AG04450 (cell line): ENCODE results near the gene ITGB4. TPM values are rescaled to one million over a fixed set of nuclear protein-coding genes. Genes with fewer than 3 reads are reported as not detected.

Experiments used
- CTCF ChIA-PET: fragments of 300-600, 350-600 bp; formaldehyde crosslinking; extraction: SDS; loops from one replicate; lab custom pipeline; 2022; ENCODE audit warnings: antibody characterized with exemption, inconsistent platforms; lab: Charles Lee
- POLR2A ChIA-PET: fragments of 350-600 bp; formaldehyde crosslinking; extraction: SDS; loops from one replicate; lab custom pipeline; 2021; ENCODE audit warnings: antibody characterized with exemption, inconsistent platforms; lab: Yijun Ruan, JAX
- DNase-seq: peaks from one replicate; pipeline ENCODE4 v3.0.0-alpha.2; 2011; ENCODE audit warnings: low read depth, low spot score
- H3K27ac ChIP-seq: one replicate; pipeline ENCODE4 v1.5.1; 2012; ENCODE audit warnings: low read depth, low read length, control low read depth
- H3K27me3 ChIP-seq: one replicate; pipeline ENCODE4 v1.6.0; 2012; ENCODE audit warnings: low read length; ENCODE audit not compliant: control insufficient read depth, insufficient read depth
- H3K4me3 ChIP-seq: 2 replicates; pipeline ENCODE4 v1.5.1; 2011; ENCODE audit warnings: mild to moderate bottlenecking, low read depth, low read length, control low read depth
- H3K9me3 ChIP-seq: 2 replicates; pipeline ENCODE4 v1.5.1; 2012; ENCODE audit warnings: low read length; ENCODE audit not compliant: control insufficient read depth, insufficient read depth
- CTCF ChIP-seq: IDR thresholded peaks from 2 replicates; pipeline ENCODE4 v1.5.1; 2011; ENCODE audit warnings: low read depth, low read length, control low read depth, inconsistent platforms
- polyA plus RNA-seq: library from polyadenylated mRNA; depleted of rRNA; stranded (reverse); fragments of >200 nt; gene quantifications from 2 replicates; pipeline ENCODE4 v1.2.3, GENCODE V29; 2011

ITGB4 gene
- polyA plus RNA-seq, 1 experiment, result 0.31 TPM

DNA sequence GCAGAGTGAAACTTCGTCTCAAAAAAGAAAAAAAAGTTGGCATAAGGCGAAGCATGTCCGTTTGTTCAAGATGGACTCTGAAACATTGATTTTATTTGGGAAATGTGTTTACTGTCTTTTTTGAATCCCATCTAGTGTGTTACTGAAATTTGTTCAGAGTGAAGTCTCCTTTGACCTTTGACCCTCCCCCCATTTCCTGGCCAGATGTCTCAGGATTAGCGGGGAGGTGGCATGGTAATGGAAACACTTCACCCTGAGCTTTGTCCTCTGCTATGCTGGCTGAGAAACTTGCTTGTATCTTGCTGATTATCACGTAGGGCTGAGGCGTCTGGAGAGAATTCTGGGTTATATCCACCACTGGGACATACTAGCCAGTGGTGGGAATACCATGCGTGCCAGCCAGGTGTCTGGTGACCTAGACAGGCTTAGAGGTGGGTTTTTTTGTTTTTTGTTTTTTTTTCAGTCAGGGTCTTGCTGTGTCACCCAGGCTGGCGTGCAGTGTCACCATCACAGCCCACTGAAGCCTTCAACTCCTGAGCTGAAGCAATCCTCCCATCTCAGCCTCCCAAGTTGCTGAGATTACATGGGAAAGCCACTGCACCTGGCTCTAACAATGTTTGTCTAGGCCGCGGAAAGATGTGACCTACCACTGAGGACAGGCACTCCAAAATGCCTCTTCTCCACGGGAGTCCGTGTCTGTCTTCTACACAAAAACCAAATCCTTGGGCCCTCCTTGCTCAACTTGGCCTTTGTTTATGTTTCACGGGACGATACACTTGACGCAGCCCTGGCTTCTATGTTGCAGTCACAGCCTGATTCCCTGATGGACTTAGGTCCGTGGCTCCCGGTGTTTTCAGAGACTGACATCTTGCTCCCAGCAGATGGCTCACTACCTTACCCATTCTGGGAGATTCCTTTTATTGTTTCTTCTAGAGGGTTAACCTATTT lies 50.3 kb downstream of the ITGB4 start:
- peak; percentile 31; the same call in 1 of the 2 replicates for TF ChIP-seq CTCF
- ChIA-PET POLR2A (interaction anchor here (0.6 to 2.0 kb wide), 3 partner anchors 8 to 123 kb away, joined by 3 to 21 read pairs (median 3); no protein-coding TSS in a partner anchor), CTCF (interaction anchor here (0.6 kb wide), 1 partner anchor 474 kb away, joined by 3 read pairs; no protein-coding TSS in a partner anchor)
- no peak overlapping the region for H3K4me3 ChIP-seq
- peaks cover 4% of the 10 kb centered on the region for H3K27me3 ChIP-seq
- H3K27ac ChIP-seq, result no peak overlapping the region
- H3K9me3 ChIP-seq, result no peaks in the 10 kb centered on the region
- no peak for DNase-seq

DNA sequence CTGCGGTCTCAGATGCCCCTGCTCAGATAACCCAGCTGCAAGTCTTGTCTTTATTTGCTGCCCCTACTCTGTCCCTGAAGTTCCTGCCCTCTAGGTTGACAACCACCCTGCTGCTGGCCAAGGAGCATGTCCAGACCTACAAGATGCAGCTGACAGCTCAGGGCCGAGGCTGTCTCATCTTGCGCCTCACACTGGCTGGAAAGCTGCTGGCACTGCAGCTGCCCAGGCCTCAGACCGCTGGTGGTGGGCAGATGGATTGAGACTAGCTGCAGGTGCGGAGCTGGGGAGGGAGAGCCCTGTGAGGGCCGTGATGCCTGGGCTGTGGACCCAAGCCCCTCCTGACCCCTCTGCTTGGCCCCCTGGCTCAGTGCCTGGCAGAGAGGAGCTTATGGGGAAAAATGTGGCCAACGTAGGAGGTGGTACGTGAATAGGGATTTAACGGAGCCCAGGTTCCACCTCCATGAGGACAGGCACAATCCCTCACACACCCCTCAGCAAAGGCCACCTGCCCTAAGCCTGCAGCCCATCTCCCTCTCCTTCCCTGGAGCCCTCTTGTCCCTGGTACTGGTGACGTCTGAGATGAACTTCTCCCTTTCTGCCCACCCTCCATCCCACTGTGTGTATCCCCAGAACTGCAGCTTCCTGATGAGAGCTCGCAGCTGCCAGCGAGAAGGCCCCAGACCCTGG lies 52.0 kb downstream of the ITGB4 start:
- peaks cover 4% of the 10 kb centered on the region for H3K27me3 ChIP-seq
- no peak overlapping the region for H3K4me3 ChIP-seq
- POLR2A ChIA-PET, result interaction anchor here (0.9 to 4.1 kb wide), 2 partner anchors 8 to 13 kb away, joined by 3 to 22 read pairs; partner anchors contain the start of gene GALK1
- H3K9me3 ChIP-seq, result no peaks in the 10 kb centered on the region
- CTCF ChIA-PET, result interaction anchor here (1.5 kb wide), 1 partner anchor 10 kb away, joined by 6 read pairs; no protein-coding TSS in a partner anchor
- no peak for TF ChIP-seq CTCF
- H3K27ac ChIP-seq, result no peak overlapping the region
- no peak for DNase-seq

DNA sequence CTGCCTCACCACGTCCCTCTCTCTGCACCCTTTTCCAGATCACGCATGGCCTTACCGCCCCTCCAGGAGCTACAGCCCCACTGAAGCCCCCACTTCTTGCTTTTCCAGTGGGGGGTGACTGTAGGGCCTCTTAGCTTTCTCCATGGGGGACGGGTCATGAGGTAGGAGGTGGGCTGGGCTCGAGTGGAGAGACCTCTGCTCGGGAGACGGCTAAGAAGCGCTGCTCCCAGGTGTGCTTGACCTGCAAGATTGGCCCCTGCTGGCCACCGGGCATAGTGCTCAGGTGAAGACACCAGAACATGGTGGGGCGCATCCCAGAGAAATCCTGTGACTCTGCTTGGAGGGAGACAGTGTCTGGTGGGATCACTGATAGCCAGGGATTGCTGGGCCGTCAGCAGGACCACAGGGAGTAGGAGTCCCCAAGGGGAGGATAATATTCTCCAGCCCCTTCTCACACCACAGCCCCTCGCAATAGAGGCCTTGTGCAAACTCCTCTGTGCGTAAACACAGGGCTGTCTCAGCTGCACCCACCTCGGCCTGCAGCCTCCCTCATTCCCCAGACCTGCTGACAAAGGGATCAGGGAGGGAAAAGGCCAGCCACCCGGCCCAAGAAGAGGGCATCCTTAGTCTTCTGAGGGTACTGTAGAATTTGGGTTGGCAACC lies 52.7 kb downstream of the ITGB4 start:
- TF ChIP-seq CTCF, result no peak
- CTCF ChIA-PET, result interaction anchor here (1.5 kb wide), 1 partner anchor 9 kb away, joined by 6 read pairs; no protein-coding TSS in a partner anchor
- Histone ChIP-seq H3K9me3 (no peaks in the 10 kb centered on the region; the same call in 1 of the 2 replicates), H3K27ac (no peak overlapping the region), H3K4me3 (no peak overlapping the region), H3K27me3 (peaks cover 4% of the 10 kb centered on the region)
- DNase-seq, result no peak
- POLR2A ChIA-PET, result interaction anchor here (0.9 to 4.1 kb wide), 3 partner anchors 8 to 52 kb away, joined by 5 to 22 read pairs (median 5); partner anchors contain the start of gene GALK1

- ChIA-PET CTCF (no interaction called here), POLR2A (interaction anchor here (0.6 to 4.1 kb wide), 6 partner anchors 9 to 197 kb away, joined by 3 to 22 read pairs (median 5); partner anchors contain the start of gene GALK1)
- H3K4me3 ChIP-seq, result no peak overlapping the region
- no peaks in the 10 kb centered on the region; the same call in 1 of the 2 replicates for H3K9me3 ChIP-seq
- no peak overlapping the region for H3K27ac ChIP-seq
- TF ChIP-seq CTCF, result no peak
- DNase-seq, result no peak
- H3K27me3 ChIP-seq, result peaks cover under 1% of the 10 kb centered on the region
Observed at GRCh38 chr17:75774471-75774990, 53.3 kb downstream of the ITGB4 start.
